ENCODE results near the gene PRR12.

The PRR12 gene

GRCh38 chr19:49552749-49553148 is 38.2 kb upstream of the PRR12 start:
- no peak overlapping the region for H3K4me3 ChIP-seq (ENCODE audit: low read depth in 1 of 5, low read length in 5 of 5)
- no peak overlapping the region for H3K27ac ChIP-seq (ENCODE audit: low read depth, low read length)
- H3K27me3 ChIP-seq (ENCODE audit: control insufficient read depth in 5 of 5, insufficient read depth in 4 of 5, low read length in 5 of 5): no peaks in the 10 kb centered on the region
- no peak overlapping the region for H3K9ac ChIP-seq (ENCODE audit: low read length in 5 of 5)
- peaks cover 0 to 33% (median 4%) of the 10 kb centered on the region in 5 donors for H3K4me1 ChIP-seq (ENCODE audit: control insufficient read depth in 5 of 5, insufficient read depth in 5 of 5, low read length in 5 of 5)
- H3K9me3 ChIP-seq (ENCODE audit: control insufficient read depth in 5 of 5, low read length in 5 of 5): no peaks in the 10 kb centered on the region
- H3K36me3 ChIP-seq (ENCODE audit: control insufficient read depth in 5 of 5, insufficient read depth in 5 of 5, low read length in 5 of 5): peaks cover 0 to 32% (median 26%) of the 10 kb centered on the region in 5 donors

GRCh38 chr19:49553451-49554271 is 37.3 kb upstream of the PRR12 start:
- Histone ChIP-seq H3K27ac (ENCODE audit: low read depth, low read length) (peak overlapping the region; percentile 35), H3K9ac (ENCODE audit: low read length in 5 of 5) (no peak overlapping the region), H3K4me1 (ENCODE audit: control insufficient read depth in 5 of 5, insufficient read depth in 5 of 5, low read length in 5 of 5) (peaks cover 0 to 33% (median 4%) of the 10 kb centered on the region in 5 donors), H3K9me3 (ENCODE audit: control insufficient read depth in 5 of 5, low read length in 5 of 5) (no peaks in the 10 kb centered on the region), H3K4me3 (ENCODE audit: low read depth in 1 of 5, low read length in 5 of 5) (no peak overlapping the region), H3K27me3 (ENCODE audit: control insufficient read depth in 5 of 5, insufficient read depth in 4 of 5, low read length in 5 of 5) (no peaks in the 10 kb centered on the region), H3K36me3 (ENCODE audit: control insufficient read depth in 5 of 5, insufficient read depth in 5 of 5, low read length in 5 of 5) (peaks cover 0 to 41% (median 33%) of the 10 kb centered on the region in 5 donors)

GRCh38 chr19:49554701-49555181 is 36.2 kb upstream of the PRR12 start:
- Histone ChIP-seq H3K4me3 (ENCODE audit: low read depth in 1 of 5, low read length in 5 of 5) (no peak overlapping the region), H3K4me1 (ENCODE audit: control insufficient read depth in 5 of 5, insufficient read depth in 5 of 5, low read length in 5 of 5) (peaks cover 0 to 35% (median 5%) of the 10 kb centered on the region in 5 donors), H3K36me3 (ENCODE audit: control insufficient read depth in 5 of 5, insufficient read depth in 5 of 5, low read length in 5 of 5) (peaks cover 3 to 52% (median 44%) of the 10 kb centered on the region in 5 donors), H3K9ac (ENCODE audit: low read length in 5 of 5) (peak overlapping the region in 1 of 5 donors; percentile 39), H3K27ac (ENCODE audit: low read depth, low read length) (peak overlapping the region; percentile 35), H3K9me3 (ENCODE audit: control insufficient read depth in 5 of 5, low read length in 5 of 5) (no peaks in the 10 kb centered on the region), H3K27me3 (ENCODE audit: control insufficient read depth in 5 of 5, insufficient read depth in 4 of 5, low read length in 5 of 5) (no peaks in the 10 kb centered on the region)

GRCh38 chr19:49555600-49556411 is 35.2 kb upstream of the PRR12 start:
- Histone ChIP-seq H3K27ac (ENCODE audit: low read depth, low read length) (peak overlapping the region; percentile 37), H3K27me3 (ENCODE audit: control insufficient read depth in 5 of 5, insufficient read depth in 4 of 5, low read length in 5 of 5) (no peaks in the 10 kb centered on the region), H3K9ac (ENCODE audit: low read length in 5 of 5) (no peak overlapping the region), H3K36me3 (ENCODE audit: control insufficient read depth in 5 of 5, insufficient read depth in 5 of 5, low read length in 5 of 5) (peaks cover 3 to 59% (median 47%) of the 10 kb centered on the region in 5 donors), H3K4me3 (ENCODE audit: low read depth in 1 of 5, low read length in 5 of 5) (no peak overlapping the region), H3K9me3 (ENCODE audit: control insufficient read depth in 5 of 5, low read length in 5 of 5) (no peaks in the 10 kb centered on the region), H3K4me1 (ENCODE audit: control insufficient read depth in 5 of 5, insufficient read depth in 5 of 5, low read length in 5 of 5) (peaks cover 0 to 46% (median 13%) of the 10 kb centered on the region in 5 donors)

GRCh38 chr19:49556412-49557398 is 34.3 kb upstream of the PRR12 start:
- H3K27me3 ChIP-seq (ENCODE audit: control insufficient read depth in 5 of 5, insufficient read depth in 4 of 5, low read length in 5 of 5): no peaks in the 10 kb centered on the region
- H3K27ac ChIP-seq (ENCODE audit: low read depth, low read length): no peak overlapping the region
- H3K9me3 ChIP-seq (ENCODE audit: control insufficient read depth in 5 of 5, low read length in 5 of 5): no peaks in the 10 kb centered on the region
- no peak overlapping the region for H3K4me3 ChIP-seq (ENCODE audit: low read depth in 1 of 5, low read length in 5 of 5)
- no peak overlapping the region for H3K9ac ChIP-seq (ENCODE audit: low read length in 5 of 5)
- peaks cover 3 to 59% (median 47%) of the 10 kb centered on the region in 5 donors for H3K36me3 ChIP-seq (ENCODE audit: control insufficient read depth in 5 of 5, insufficient read depth in 5 of 5, low read length in 5 of 5)
- peaks cover 0 to 47% (median 17%) of the 10 kb centered on the region in 5 donors for H3K4me1 ChIP-seq (ENCODE audit: control insufficient read depth in 5 of 5, insufficient read depth in 5 of 5, low read length in 5 of 5)

- Histone ChIP-seq H3K9ac (ENCODE audit: low read length in 5 of 5) (no peak overlapping the region), H3K36me3 (ENCODE audit: control insufficient read depth in 5 of 5, insufficient read depth in 5 of 5, low read length in 5 of 5) (peaks cover 3 to 59% (median 47%) of the 10 kb centered on the region in 5 donors), H3K4me3 (ENCODE audit: low read depth in 1 of 5, low read length in 5 of 5) (no peak overlapping the region), H3K4me1 (ENCODE audit: control insufficient read depth in 5 of 5, insufficient read depth in 5 of 5, low read length in 5 of 5) (peaks cover 0 to 44% (median 17%) of the 10 kb centered on the region in 5 donors), H3K9me3 (ENCODE audit: control insufficient read depth in 5 of 5, low read length in 5 of 5) (no peaks in the 10 kb centered on the region), H3K27ac (ENCODE audit: low read depth, low read length) (no peak overlapping the region), H3K27me3 (ENCODE audit: control insufficient read depth in 5 of 5, insufficient read depth in 4 of 5, low read length in 5 of 5) (no peaks in the 10 kb centered on the region)
Measured at GRCh38 chr19:49557641-49558325, 33.2 kb upstream of the PRR12 start.

- H3K27me3 ChIP-seq (ENCODE audit: control insufficient read depth in 5 of 5, insufficient read depth in 4 of 5, low read length in 5 of 5): no peaks in the 10 kb centered on the region
- no peaks in the 10 kb centered on the region for H3K9me3 ChIP-seq (ENCODE audit: control insufficient read depth in 5 of 5, low read length in 5 of 5)
- H3K4me1 ChIP-seq (ENCODE audit: control insufficient read depth in 5 of 5, insufficient read depth in 5 of 5, low read length in 5 of 5): peaks cover 0 to 41% (median 17%) of the 10 kb centered on the region in 5 donors
- H3K9ac ChIP-seq (ENCODE audit: low read length in 5 of 5): no peak overlapping the region
- H3K4me3 ChIP-seq (ENCODE audit: low read depth in 1 of 5, low read length in 5 of 5): no peak overlapping the region
- H3K36me3 ChIP-seq (ENCODE audit: control insufficient read depth in 5 of 5, insufficient read depth in 5 of 5, low read length in 5 of 5): peaks cover 3 to 59% (median 47%) of the 10 kb centered on the region in 5 donors
- no peak overlapping the region for H3K27ac ChIP-seq (ENCODE audit: low read depth, low read length)
Measured at GRCh38 chr19:49558591-49558990, 32.4 kb upstream of the PRR12 start.

GRCh38 chr19:49559443-49559842 is 31.5 kb upstream of the PRR12 start:
- no peaks in the 10 kb centered on the region for H3K9me3 ChIP-seq (ENCODE audit: control insufficient read depth in 5 of 5, low read length in 5 of 5)
- H3K27me3 ChIP-seq (ENCODE audit: control insufficient read depth in 5 of 5, insufficient read depth in 4 of 5, low read length in 5 of 5): no peaks in the 10 kb centered on the region
- H3K9ac ChIP-seq (ENCODE audit: low read length in 5 of 5): no peak overlapping the region
- H3K4me3 ChIP-seq (ENCODE audit: low read depth in 1 of 5, low read length in 5 of 5): no peak overlapping the region
- H3K4me1 ChIP-seq (ENCODE audit: control insufficient read depth in 5 of 5, insufficient read depth in 5 of 5, low read length in 5 of 5): peaks cover 0 to 34% (median 13%) of the 10 kb centered on the region in 5 donors
- no peak overlapping the region for H3K27ac ChIP-seq (ENCODE audit: low read depth, low read length)
- H3K36me3 ChIP-seq (ENCODE audit: control insufficient read depth in 5 of 5, insufficient read depth in 5 of 5, low read length in 5 of 5): peaks cover 3 to 56% (median 47%) of the 10 kb centered on the region in 5 donors

- H3K27me3 ChIP-seq (ENCODE audit: control insufficient read depth in 5 of 5, insufficient read depth in 4 of 5, low read length in 5 of 5): no peaks in the 10 kb centered on the region
- peaks cover 3 to 51% (median 43%) of the 10 kb centered on the region in 5 donors for H3K36me3 ChIP-seq (ENCODE audit: control insufficient read depth in 5 of 5, insufficient read depth in 5 of 5, low read length in 5 of 5)
- H3K9me3 ChIP-seq (ENCODE audit: control insufficient read depth in 5 of 5, low read length in 5 of 5): no peaks in the 10 kb centered on the region
- no peak overlapping the region for H3K27ac ChIP-seq (ENCODE audit: low read depth, low read length)
- no peak overlapping the region for H3K4me3 ChIP-seq (ENCODE audit: low read depth in 1 of 5, low read length in 5 of 5)
- H3K9ac ChIP-seq (ENCODE audit: low read length in 5 of 5): peak overlapping the region in 1 of 5 donors; percentile 5
- peaks cover 0 to 35% (median 18%) of the 10 kb centered on the region in 5 donors for H3K4me1 ChIP-seq (ENCODE audit: control insufficient read depth in 5 of 5, insufficient read depth in 5 of 5, low read length in 5 of 5)
Measured at GRCh38 chr19:49559928-49560327, 31.1 kb upstream of the PRR12 start.

All from subcutaneous abdominal adipose tissue (tissue), 5 donors.